SK-N-SH (cell line): ENCODE measurements around the gene DHODH. TPM values are rescaled to one million over a fixed set of nuclear protein-coding genes. Genes with fewer than 3 reads are reported as not detected.

Source experiments
- CTCF ChIA-PET: fragments of 300-600, 350-600 bp; formaldehyde crosslinking; extraction: SDS; loops from one replicate; lab custom pipeline; 2021; lab: Yijun Ruan, JAX
- POLR2A ChIA-PET: fragments of 350-600 bp; sonication (Branson Sonifier 250); formaldehyde crosslinking; extraction: SDS; loops from one replicate; lab custom pipeline; 2020; ENCODE audit warnings: antibody characterized with exemption, inconsistent platforms; lab: Yijun Ruan, JAX
- DNase-seq: peaks from one replicate; pipeline ENCODE4 v3.0.0; 2012
- H2AFZ ChIP-seq: fragments of 200-600 bp; sonication (generic); 2 replicates; pipeline ENCODE4 v1.8.1; 2016; ENCODE audit warnings: antibody characterized with exemption, mild to moderate bottlenecking, low read depth
- H3F3A ChIP-seq: fragments of 200-600 bp; sonication (generic); replicated peaks from 2 replicates; pipeline ENCODE3; 2016; ENCODE audit warnings: antibody characterized with exemption, mild to moderate bottlenecking; ENCODE audit not compliant: insufficient read depth
- H3K27ac ChIP-seq, 2 experiments: fragments of 200-500 bp in 1 of 2; fragments of 200-600 bp in 1 of 2; sonication (Bioruptor generic) in 1 of 2; sonication (generic), shearing (Covaris generic) in 1 of 2; 2 replicates each; pipeline versions ENCODE4 v1.5.1 to v1.6.1; 2014 to 2016; ENCODE audit warnings: low read depth in 2 of 2, inconsistent platforms in 1 of 2, low read length in 1 of 2, mild to moderate bottlenecking in 1 of 2, mixed read lengths in 1 of 2
- H3K27me3 ChIP-seq: fragments of 200-600 bp; sonication (generic), shearing (Covaris generic); 2 replicates; pipeline ENCODE4 v1.6.1; 2016; ENCODE audit warnings: mixed run types; ENCODE audit not compliant: insufficient read depth
- H3K36me3 ChIP-seq, 2 experiments: fragments of 200-500 bp in 1 of 2; fragments of 200-600 bp in 1 of 2; sonication (Bioruptor generic) in 1 of 2; sonication (generic) in 1 of 2; replicated peaks in 1 of 2; 2 replicates each; pipeline versions ENCODE3 to v1.5.1; 2014 to 2016; ENCODE audit warnings: low read length in 1 of 2, mild to moderate bottlenecking in 1 of 2; ENCODE audit not compliant: insufficient read depth in 2 of 2, control insufficient read depth in 1 of 2
- H3K4me1 ChIP-seq, 2 experiments: fragments of 200-500 bp in 1 of 2; fragments of 200-600 bp in 1 of 2; sonication (Bioruptor generic) in 1 of 2; sonication (generic), shearing (Covaris generic) in 1 of 2; 2 replicates each; pipeline versions ENCODE4 v1.5.1 to v1.6.1; 2014 to 2016; ENCODE audit warnings: low read depth in 1 of 2, low read length in 1 of 2, mixed run types in 1 of 2; ENCODE audit not compliant: insufficient read depth in 2 of 2, control insufficient read depth in 1 of 2
- H3K4me2 ChIP-seq: fragments of 200-600 bp; sonication (generic), shearing (Covaris generic); 2 replicates; pipeline ENCODE4 v1.6.1; 2017; ENCODE audit warnings: mixed run types
- H3K4me3 ChIP-seq, 2 experiments: fragments of 200-500 bp in 1 of 2; fragments of 200-600 bp in 1 of 2; sonication (Bioruptor generic) in 1 of 2; sonication (generic), shearing (Covaris generic) in 1 of 2; 2 replicates each; pipeline versions ENCODE4 v1.5.1 to v1.8.1; 2014 to 2016; ENCODE audit warnings: low read depth in 2 of 2, inconsistent platforms in 1 of 2, low read length in 1 of 2, mild to moderate bottlenecking in 1 of 2, mixed read lengths in 1 of 2, moderate library complexity in 1 of 2
- H3K79me2 ChIP-seq: fragments of 200-600 bp; sonication (generic); 2 replicates; pipeline ENCODE4 v1.8.1; 2017; ENCODE audit warnings: mild to moderate bottlenecking; ENCODE audit not compliant: insufficient read depth
- H3K9ac ChIP-seq: fragments of 200-600 bp; sonication (generic); 2 replicates; pipeline ENCODE4 v1.6.1; 2017; ENCODE audit warnings: mixed run types
- H3K9me2 ChIP-seq: fragments of 200-600 bp; sonication (generic); 2 replicates; pipeline ENCODE4 v1.6.1; 2017; ENCODE audit warnings: mixed run types
- H3K9me3 ChIP-seq: fragments of 200-600 bp; sonication (generic); 2 replicates; pipeline ENCODE4 v1.6.1; 2017; ENCODE audit warnings: mixed run types, mild to moderate bottlenecking, moderate library complexity
- H4K20me1 ChIP-seq: fragments of 200-600 bp; sonication (generic); 2 replicates; pipeline ENCODE4 v1.6.1; 2017; ENCODE audit warnings: mild to moderate bottlenecking, mixed run types; ENCODE audit not compliant: insufficient read depth
- CHD2 ChIP-seq: fragments of 150-350 bp; IDR thresholded peaks from 2 replicates; pipeline ENCODE4 v1.6.1; 2018; ENCODE audit warnings: low read length; ENCODE audit not compliant: partially characterized antibody
- ELF1 ChIP-seq: IDR thresholded peaks from 2 replicates; pipeline ENCODE4 v1.4.0; 2012
- EP300 ChIP-seq, 2 experiments: IDR thresholded peaks; 2 replicates each; pipeline versions ENCODE4 v1.4.0 to v1.6.1; 2012; ENCODE audit warnings: borderline replicate concordance in 1 of 2, low read depth in 1 of 2, low read length in 1 of 2
- EZH2phosphoT487 ChIP-seq: fragments of 200-600 bp; sonication (generic); IDR thresholded peaks from 2 replicates; pipeline ENCODE4 v1.6.1; 2017; ENCODE audit warnings: low read depth, mixed run types, mild to moderate bottlenecking, antibody characterized with exemption, moderate library complexity, borderline replicate concordance
- FOSL2 ChIP-seq: IDR thresholded peaks from 2 replicates; pipeline ENCODE4 v1.4.0; 2012; ENCODE audit warnings: low read depth, mild to moderate bottlenecking, moderate library complexity, borderline replicate concordance
- FOXM1 ChIP-seq: IDR thresholded peaks from 2 replicates; pipeline ENCODE4 v1.4.0; 2012; ENCODE audit warnings: low read depth, mild to moderate bottlenecking
- GABPA ChIP-seq: IDR thresholded peaks from 2 replicates; pipeline ENCODE4 v1.4.0; 2012; ENCODE audit warnings: low read depth, mild to moderate bottlenecking
- GATA2 ChIP-seq: sonication (generic); formaldehyde crosslinking; IDR thresholded peaks from 2 replicates; pipeline ENCODE4 v1.5.0; 2020; ENCODE audit warnings: mild to moderate bottlenecking, missing genetic modification reagents
- NFIC ChIP-seq: IDR thresholded peaks from 2 replicates; pipeline ENCODE4 v1.4.0; 2012; ENCODE audit warnings: borderline replicate concordance
- RAD21 ChIP-seq: IDR thresholded peaks from 2 replicates; pipeline ENCODE4 v1.6.1; 2012; ENCODE audit warnings: mild to moderate bottlenecking, low read length
- RFX5 ChIP-seq: IDR thresholded peaks from 2 replicates; pipeline ENCODE4 v1.6.1; 2012; ENCODE audit warnings: mild to moderate bottlenecking, improper control_type of control experiment, low read length
- RXRA ChIP-seq: IDR thresholded peaks from 2 replicates; pipeline ENCODE4 v1.4.0; 2012; ENCODE audit warnings: low read depth, mild to moderate bottlenecking, borderline replicate concordance
- SMC3 ChIP-seq: IDR thresholded peaks from 2 replicates; pipeline ENCODE4 v1.6.1; 2012; ENCODE audit warnings: low read depth, low read length, improper control_type of control experiment
- TAF1 ChIP-seq: IDR thresholded peaks from 2 replicates; pipeline ENCODE4 v1.6.1; 2012; ENCODE audit warnings: low read depth, mild to moderate bottlenecking, low read length, moderate library complexity, borderline replicate concordance
- TCF12 ChIP-seq: IDR thresholded peaks from 2 replicates; pipeline ENCODE4 v1.4.0; 2012
- YY1 ChIP-seq: IDR thresholded peaks from 2 replicates; pipeline ENCODE4 v1.4.0; 2012; ENCODE audit warnings: low read depth, mild to moderate bottlenecking
- WGBS: methylation state at CpG from one replicate; pipeline ENCODE4 v1.1.6; 2017; ENCODE audit warnings: low lambda C conversion rate; 5-methylcytosine and 5-hydroxymethylcytosine counted together
- polyA plus RNA-seq, 3 experiments: library from polyadenylated mRNA; depleted of rRNA; stranded (reverse); fragments of >200 nt; gene quantifications; 2 replicates each; pipeline ENCODE4 v1.2.3, GENCODE V29; 2012
- TF ChIP-seq, protein P1 (sequence below): IDR thresholded peaks from 2 replicates; pipeline ENCODE4; 2012
- TF ChIP-seq, protein P2 (sequence below): fragments of 200-600 bp; sonication (generic); IDR thresholded peaks from 2 replicates; pipeline ENCODE4 v1.6.1; 2017; ENCODE audit warnings: antibody characterized with exemption, mild to moderate bottlenecking, moderate library complexity
- TF ChIP-seq, protein P3 (sequence below): IDR thresholded peaks from 2 replicates; pipeline ENCODE4 v1.4.0; 2012; ENCODE audit warnings: low read depth, borderline replicate concordance
- TF ChIP-seq, protein P4 (sequence below): fragments of 150-350 bp; IDR thresholded peaks from 2 replicates; pipeline ENCODE4 v1.6.1; 2017; ENCODE audit warnings: antibody characterized with exemption, low read length, low read depth, borderline replicate concordance

Gene DHODH
- polyA plus RNA-seq, 1 of the 3 experiments (the other 2 are of a cell fraction) = 10.9 TPM

DNA sequence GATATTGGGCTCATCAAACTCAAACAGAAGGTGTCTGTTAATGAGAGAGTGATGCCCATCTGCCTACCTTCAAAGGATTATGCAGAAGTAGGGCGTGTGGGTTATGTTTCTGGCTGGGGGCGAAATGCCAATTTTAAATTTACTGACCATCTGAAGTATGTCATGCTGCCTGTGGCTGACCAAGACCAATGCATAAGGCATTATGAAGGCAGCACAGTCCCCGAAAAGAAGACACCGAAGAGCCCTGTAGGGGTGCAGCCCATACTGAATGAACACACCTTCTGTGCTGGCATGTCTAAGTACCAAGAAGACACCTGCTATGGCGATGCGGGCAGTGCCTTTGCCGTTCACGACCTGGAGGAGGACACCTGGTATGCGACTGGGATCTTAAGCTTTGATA is 51.9 kb downstream of the DHODH start:
- Histone ChIP-seq H3K9ac (no peak overlapping the region), H2AFZ (no peak overlapping the region), H3K4me3 (no peak overlapping the region), H3F3A (no peaks in the 10 kb centered on the region), H3K36me3 (no peaks in the 10 kb centered on the region), H3K27ac (no peak overlapping the region), H3K27me3 (no peaks in the 10 kb centered on the region; the same call in 1 of the 2 replicates), H4K20me1 (no peaks in the 10 kb centered on the region), H3K4me2 (no peak overlapping the region), H3K79me2 (no peaks in the 10 kb centered on the region), H3K4me1 (no peaks in the 10 kb centered on the region), H3K9me2 (no peaks in the 10 kb centered on the region), H3K9me3 (no peaks in the 10 kb centered on the region)
- ChIA-PET POLR2A (no interaction called here), CTCF (no interaction called here)
- TF ChIP-seq FOXM1 = no peak
- TF ChIP-seq FOSL2 = no peak
- TF ChIP-seq TCF12 = no peak
- TF ChIP-seq, protein P1, sequence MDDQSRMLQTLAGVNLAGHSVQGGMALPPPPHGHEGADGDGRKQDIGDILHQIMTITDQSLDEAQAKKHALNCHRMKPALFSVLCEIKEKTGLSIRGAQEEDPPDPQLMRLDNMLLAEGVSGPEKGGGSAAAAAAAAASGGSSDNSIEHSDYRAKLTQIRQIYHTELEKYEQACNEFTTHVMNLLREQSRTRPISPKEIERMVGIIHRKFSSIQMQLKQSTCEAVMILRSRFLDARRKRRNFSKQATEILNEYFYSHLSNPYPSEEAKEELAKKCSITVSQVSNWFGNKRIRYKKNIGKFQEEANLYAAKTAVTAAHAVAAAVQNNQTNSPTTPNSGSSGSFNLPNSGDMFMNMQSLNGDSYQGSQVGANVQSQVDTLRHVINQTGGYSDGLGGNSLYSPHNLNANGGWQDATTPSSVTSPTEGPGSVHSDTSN = no peak
- TF ChIP-seq EZH2phosphoT487 = no peak
- TF ChIP-seq, protein P2, sequence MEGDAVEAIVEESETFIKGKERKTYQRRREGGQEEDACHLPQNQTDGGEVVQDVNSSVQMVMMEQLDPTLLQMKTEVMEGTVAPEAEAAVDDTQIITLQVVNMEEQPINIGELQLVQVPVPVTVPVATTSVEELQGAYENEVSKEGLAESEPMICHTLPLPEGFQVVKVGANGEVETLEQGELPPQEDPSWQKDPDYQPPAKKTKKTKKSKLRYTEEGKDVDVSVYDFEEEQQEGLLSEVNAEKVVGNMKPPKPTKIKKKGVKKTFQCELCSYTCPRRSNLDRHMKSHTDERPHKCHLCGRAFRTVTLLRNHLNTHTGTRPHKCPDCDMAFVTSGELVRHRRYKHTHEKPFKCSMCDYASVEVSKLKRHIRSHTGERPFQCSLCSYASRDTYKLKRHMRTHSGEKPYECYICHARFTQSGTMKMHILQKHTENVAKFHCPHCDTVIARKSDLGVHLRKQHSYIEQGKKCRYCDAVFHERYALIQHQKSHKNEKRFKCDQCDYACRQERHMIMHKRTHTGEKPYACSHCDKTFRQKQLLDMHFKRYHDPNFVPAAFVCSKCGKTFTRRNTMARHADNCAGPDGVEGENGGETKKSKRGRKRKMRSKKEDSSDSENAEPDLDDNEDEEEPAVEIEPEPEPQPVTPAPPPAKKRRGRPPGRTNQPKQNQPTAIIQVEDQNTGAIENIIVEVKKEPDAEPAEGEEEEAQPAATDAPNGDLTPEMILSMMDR = no peak
- DNase-seq = no peak
- WGBS = 75% methylated on average over 9 of the region's 9 CpGs

DNA sequence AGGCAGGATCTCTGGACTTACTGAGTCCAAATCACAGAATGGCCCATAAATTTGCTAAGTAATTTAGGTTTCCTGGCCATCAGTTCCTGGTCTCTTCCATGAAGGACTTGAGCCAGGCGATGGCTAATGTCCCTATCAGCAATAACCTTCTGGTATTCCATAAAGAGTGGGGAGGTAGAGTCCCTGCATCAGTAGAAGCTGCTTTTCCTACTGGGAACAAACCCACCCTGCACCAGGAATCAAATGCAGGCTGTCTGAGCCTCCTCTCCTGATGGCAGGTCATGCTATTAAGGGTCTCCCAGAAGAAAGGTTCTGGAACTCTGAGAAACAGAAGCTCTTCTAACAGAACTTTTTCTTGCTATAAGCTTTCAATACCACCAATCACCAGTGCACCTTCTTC is 53.0 kb downstream of the DHODH start:
- Histone ChIP-seq H3K4me3 (no peak overlapping the region), H2AFZ (no peak overlapping the region), H3K36me3 (no peaks in the 10 kb centered on the region), H3K79me2 (no peaks in the 10 kb centered on the region), H3K9me3 (no peaks in the 10 kb centered on the region), H3F3A (no peaks in the 10 kb centered on the region), H3K27me3 (no peaks in the 10 kb centered on the region), H3K9me2 (no peaks in the 10 kb centered on the region), H3K4me1 (no peaks in the 10 kb centered on the region), H4K20me1 (no peaks in the 10 kb centered on the region), H3K4me2 (no peak overlapping the region), H3K9ac (no peak overlapping the region), H3K27ac (no peak overlapping the region)
- CTCF ChIA-PET = interaction anchor here (1.8 kb wide), 1 partner anchor 30 kb away, joined by 4 read pairs; no protein-coding TSS in a partner anchor
- 88% methylated on average over 1 of the region's 1 CpG for WGBS
- POLR2A ChIA-PET = no interaction called here
- no peak for DNase-seq
- TF ChIP-seq SMC3 (no peak), TAF1 (no peak), CHD2 (no peak), GABPA (no peak), RXRA (no peak), YY1 (no peak), EP300 (IDR thresholded peaks at IDR 0.05; ENCODE audit: borderline replicate concordance in 1 of 2, low read depth in 1 of 2, low read length in 1 of 2) (no peak), FOXM1 (no peak), GATA2 (no peak), RFX5 (no peak), ELF1 (no peak), NFIC (no peak), TCF12 (no peak), RAD21 (no peak)
- TF ChIP-seq, protein P3, sequence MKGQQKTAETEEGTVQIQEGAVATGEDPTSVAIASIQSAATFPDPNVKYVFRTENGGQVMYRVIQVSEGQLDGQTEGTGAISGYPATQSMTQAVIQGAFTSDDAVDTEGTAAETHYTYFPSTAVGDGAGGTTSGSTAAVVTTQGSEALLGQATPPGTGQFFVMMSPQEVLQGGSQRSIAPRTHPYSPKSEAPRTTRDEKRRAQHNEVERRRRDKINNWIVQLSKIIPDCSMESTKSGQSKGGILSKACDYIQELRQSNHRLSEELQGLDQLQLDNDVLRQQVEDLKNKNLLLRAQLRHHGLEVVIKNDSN = no peak
- TF ChIP-seq, protein P1 = no peak
- TF ChIP-seq, protein P4, sequence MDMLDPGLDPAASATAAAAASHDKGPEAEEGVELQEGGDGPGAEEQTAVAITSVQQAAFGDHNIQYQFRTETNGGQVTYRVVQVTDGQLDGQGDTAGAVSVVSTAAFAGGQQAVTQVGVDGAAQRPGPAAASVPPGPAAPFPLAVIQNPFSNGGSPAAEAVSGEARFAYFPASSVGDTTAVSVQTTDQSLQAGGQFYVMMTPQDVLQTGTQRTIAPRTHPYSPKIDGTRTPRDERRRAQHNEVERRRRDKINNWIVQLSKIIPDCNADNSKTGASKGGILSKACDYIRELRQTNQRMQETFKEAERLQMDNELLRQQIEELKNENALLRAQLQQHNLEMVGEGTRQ = no peak
